ENCODE data around the gene SLC66A1.

Gene SLC66A1

GRCh38 chr1:19366599-19367536 is 54.7 kb downstream of the SLC66A1 start:
- DNase-seq = no peak

- DNase-seq = no peak
Observed at GRCh38 chr1:19367584-19368041, 55.5 kb downstream of the SLC66A1 start.

GRCh38 chr1:19368050-19368449 is 55.9 kb downstream of the SLC66A1 start:
- DNase-seq = no peak

- no peak for DNase-seq
Observed at GRCh38 chr1:19368964-19369363, 56.8 kb downstream of the SLC66A1 start.

- no peak for DNase-seq
Observed at GRCh38 chr1:19369396-19370090, 57.4 kb downstream of the SLC66A1 start.

- no peak for DNase-seq
Observed at GRCh38 chr1:19370453-19371170, 58.5 kb downstream of the SLC66A1 start.

GRCh38 chr1:19371226-19372135 is 59.4 kb downstream of the SLC66A1 start:
- DNase-seq = no peak

- DNase-seq = no peak
Observed at GRCh38 chr1:19372136-19372514, 60.0 kb downstream of the SLC66A1 start.

GRCh38 chr1:19372602-19373001 is 60.5 kb downstream of the SLC66A1 start:
- no peak for DNase-seq

- DNase-seq = no peak
Observed at GRCh38 chr1:19373211-19374082, 61.3 kb downstream of the SLC66A1 start.

GRCh38 chr1:19374083-19374801 is 62.1 kb downstream of the SLC66A1 start:
- DNase-seq = no peak

- DNase-seq = no peak
Observed at GRCh38 chr1:19374926-19375325, 62.8 kb downstream of the SLC66A1 start.

GRCh38 chr1:19375631-19376400 is 63.7 kb downstream of the SLC66A1 start:
- no peak for DNase-seq

GRCh38 chr1:19376428-19377372 is 64.6 kb downstream of the SLC66A1 start:
- DNase-seq = no peak

GRCh38 chr1:19377812-19378718 is 65.9 kb downstream of the SLC66A1 start:
- DNase-seq = no peak

All from NCI-H187 treated with DMSO at 0.1 percent for 48 hours (cell line).